Measurements from ENCODE around the gene PIP4K2C.
A peak's percentile ranks its signal among the peaks of the same experiment; 100 is the strongest.

The PIP4K2C gene

DNA sequence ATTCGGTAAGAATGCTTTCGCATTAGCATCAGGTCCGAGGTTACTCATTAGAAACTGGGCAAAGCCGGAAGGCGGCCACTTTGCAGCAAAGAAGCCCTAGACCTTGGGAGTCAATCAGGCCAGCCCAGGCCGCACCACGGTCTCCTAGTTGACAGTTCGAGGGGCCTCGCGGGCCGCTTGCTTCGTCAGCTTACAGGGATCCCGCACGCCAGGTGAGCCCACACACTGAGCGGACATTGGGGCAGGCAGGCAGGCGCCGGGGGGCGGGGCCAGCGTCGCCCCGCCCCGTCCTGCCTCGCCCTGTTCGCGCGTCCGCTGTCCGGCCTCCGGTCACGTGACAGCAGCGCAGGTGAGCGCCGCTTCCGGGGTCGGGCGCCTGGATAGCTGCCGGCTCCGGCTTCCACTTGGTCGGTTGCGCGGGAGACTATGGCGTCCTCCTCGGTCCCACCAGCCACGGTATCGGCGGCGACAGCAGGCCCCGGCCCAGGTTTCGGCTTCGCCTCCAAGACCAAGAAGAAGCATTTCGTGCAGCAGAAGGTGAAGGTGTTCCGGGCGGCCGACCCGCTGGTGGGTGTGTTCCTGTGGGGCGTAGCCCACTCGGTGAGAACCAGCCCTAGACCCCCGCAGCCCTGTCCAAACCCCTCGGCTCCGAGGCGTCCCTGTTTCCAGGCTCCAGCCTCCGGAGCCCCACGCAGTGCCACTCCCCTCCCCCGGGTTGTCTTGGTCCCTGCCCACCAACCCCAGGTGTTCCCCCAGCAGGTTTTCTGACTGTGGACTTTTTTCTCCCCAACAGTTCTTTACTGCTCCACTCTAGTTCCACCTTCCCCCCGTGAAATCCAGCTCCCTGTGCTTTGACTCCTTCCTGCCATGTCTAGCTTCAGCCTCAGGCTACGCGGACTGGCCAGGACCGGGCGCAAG, at the start of gene PIP4K2C:
PIP4K2C (plus strand) TSS at position 329 of the 918 bp plus-strand sequence; CDS start at position 427, 98 bp downstream.
- peak; percentile 73 for DNase-seq (ENCODE audit: low read depth)

DNA sequence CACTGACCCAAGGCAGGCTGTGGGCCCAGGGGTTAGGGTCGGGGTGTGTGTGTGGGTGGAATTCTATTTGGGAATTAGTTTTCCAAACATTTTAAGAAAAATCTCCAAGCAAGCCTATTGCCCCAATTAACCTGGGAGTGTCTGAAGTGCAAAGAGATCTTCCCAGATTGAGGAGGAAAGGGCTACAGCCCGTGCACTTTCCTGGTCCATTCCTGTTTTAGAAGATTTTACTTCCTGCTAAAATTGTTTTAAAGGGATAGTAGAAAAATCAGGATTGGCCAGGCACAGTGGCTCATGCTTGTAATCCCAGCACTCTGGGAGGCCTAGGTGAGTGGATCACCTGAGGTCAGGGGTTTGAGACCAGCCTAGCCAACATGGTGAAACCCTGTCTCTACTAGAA, 49.3 kb upstream of the PIP4K2C start:
- DNase-seq (ENCODE audit: low read depth), result no peak

DNA sequence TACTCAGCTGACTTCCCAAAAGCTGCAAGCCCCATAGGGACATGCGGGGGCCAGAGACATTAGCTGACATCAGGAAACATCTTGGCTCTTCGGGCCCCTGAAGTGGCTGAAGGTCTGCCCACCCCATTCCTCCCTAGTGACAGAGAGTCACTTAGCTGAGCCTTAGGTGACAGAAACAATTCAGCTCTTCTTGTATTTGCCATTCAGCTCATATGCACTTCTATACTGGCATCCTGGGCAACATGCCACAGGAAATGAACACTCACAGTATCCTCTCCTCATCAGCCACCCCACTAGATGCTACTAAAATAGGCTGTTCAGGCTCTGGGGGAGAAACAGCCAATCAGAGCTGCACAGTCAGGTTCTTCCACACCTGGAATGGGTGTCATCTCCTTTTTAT, 47.4 kb upstream of the PIP4K2C start:
- DNase-seq (ENCODE audit: low read depth), result peak; percentile 29

- DNase-seq (ENCODE audit: low read depth), result peak; percentile 54
These were observed 45.1 kb upstream of the PIP4K2C start for GRCh38 chr12:57545809-57546437.

GRCh38 chr12:57546438-57547287, 44.3 kb upstream of the PIP4K2C start, which contains the start of gene DCTN2:
Gene DCTN2, minus strand, starts transcription at chr12:57547192. Its CDS starts 129 bp downstream, at chr12:57547063.
- DNase-seq (ENCODE audit: low read depth), result peak; percentile 99

- no peak for DNase-seq (ENCODE audit: low read depth)
These were observed 43.5 kb upstream of the PIP4K2C start for GRCh38 chr12:57547288-57548012.

- no peak for DNase-seq (ENCODE audit: low read depth)
These were observed 43.0 kb upstream of the PIP4K2C start for GRCh38 chr12:57548013-57548315.

- DNase-seq (ENCODE audit: low read depth), result no peak
These were observed 42.5 kb upstream of the PIP4K2C start for GRCh38 chr12:57548488-57548887.

GRCh38 chr12:57549203-57549908, 41.6 kb upstream of the PIP4K2C start:
- DNase-seq (ENCODE audit: low read depth), result no peak

DNA sequence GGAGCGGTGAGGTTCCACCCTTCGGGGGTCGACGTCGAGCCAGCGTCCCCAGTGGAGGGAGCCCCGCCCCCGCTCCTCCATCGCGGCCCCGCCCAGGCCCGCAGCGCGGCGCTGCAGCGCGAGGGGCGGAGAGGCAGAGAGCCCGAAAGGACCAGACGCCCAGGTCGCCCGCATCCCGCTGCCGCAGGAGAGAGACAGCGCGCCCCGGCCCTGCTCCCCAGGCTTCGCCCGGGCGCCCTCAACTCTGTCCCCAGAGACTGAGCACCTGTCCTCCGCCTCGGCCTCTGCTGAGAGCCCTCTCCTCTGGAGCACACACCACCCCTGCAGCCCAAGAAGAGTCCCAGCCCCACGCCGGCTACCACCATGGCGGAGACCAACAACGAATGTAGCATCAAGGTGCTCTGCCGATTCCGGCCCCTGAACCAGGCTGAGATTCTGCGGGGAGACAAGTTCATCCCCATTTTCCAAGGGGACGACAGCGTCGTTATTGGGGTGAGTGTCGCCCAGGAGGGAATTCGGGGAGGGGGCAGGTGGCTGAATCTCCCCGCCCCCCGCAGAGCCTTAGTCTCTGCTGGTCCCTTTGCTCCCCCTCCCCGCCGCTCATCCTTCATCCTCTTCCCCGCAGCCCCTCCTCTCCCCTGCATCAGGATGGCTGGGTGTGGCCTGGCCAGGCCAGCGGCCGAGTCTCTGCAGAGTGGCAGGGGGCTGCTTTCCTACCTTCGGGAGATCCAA, 40.9 kb upstream of the PIP4K2C start, which contains the start of gene KIF5A:
KIF5A (plus strand) TSS at position 136 of the 732 bp plus-strand sequence; CDS start at position 364, 228 bp downstream.
- peak; percentile 65 for DNase-seq (ENCODE audit: low read depth)

GRCh38 chr12:57550641-57551549, 40.1 kb upstream of the PIP4K2C start:
- DNase-seq (ENCODE audit: low read depth), result no peak

- DNase-seq (ENCODE audit: low read depth), result no peak
These were observed 39.2 kb upstream of the PIP4K2C start for GRCh38 chr12:57551637-57552305.

- no peak for DNase-seq (ENCODE audit: low read depth)
These were observed 38.7 kb upstream of the PIP4K2C start for GRCh38 chr12:57552306-57552651.

DNA sequence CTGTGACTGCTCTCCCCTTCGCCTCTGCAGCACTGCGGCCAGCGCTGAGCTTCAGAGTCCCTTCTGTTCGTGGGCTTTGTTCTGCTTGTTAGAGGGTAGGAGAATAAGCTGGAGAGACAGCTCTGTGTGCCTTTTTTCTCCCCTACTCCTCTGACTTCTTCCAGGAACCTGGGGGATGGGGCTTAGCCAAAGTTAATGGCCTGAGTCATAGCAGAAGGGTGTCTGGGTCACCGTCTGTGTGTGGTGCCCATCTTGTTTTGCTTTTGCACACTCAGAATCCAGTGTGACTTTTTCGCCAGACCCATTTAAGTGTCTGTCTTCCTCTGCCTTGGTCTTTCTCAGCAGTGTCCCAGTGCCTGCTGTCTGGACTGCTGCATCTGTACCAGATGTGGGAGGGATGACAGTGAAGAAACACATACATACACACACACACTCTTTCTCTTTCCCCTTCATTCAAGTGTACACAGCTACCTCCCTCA, 38.1 kb upstream of the PIP4K2C start:
- peak; percentile 37 for DNase-seq (ENCODE audit: low read depth)

GRCh38 chr12:57553343-57554202, 37.4 kb upstream of the PIP4K2C start:
- DNase-seq (ENCODE audit: low read depth), result no peak

DNA sequence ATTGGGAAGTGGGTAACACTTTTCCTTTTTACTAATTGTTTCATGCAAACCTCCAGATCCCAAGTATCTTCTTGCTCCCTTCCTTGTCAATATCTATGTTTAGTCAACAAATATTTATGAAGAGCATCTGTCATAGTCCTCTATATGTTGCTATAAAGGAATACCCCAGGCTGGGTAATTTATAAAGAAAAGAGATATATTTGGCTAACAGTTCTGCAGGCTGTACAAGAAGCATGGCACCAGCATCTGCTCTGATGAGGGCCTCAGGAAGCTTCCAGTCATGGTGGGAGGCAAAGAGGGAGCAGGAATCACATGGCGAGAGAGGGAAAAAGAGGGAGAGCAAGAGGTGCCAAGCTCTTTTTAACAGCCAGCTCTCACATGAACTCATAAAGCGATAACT, 36.5 kb upstream of the PIP4K2C start:
- no peak for DNase-seq (ENCODE audit: low read depth)

DNA sequence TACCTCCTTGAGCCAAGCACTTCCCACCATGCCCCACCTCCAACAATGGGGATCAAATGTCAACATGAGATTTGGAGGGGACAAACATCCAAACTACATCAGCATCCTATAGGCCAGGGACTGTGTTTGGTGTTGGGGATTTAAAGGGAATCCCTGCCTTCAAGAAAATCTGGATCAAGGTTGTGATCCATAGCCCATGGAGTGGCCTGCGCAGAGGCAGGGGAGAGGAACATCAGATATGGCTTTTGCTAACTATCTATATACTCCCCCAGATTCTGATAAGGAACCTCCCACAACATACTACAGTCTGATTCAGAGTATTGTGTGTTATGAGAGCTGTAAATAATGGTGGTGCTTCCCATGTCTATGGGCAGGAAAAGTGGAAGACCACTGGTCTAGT, 36.1 kb upstream of the PIP4K2C start:
- no peak for DNase-seq (ENCODE audit: low read depth)

GRCh38 chr12:57558864-57559263, 32.1 kb upstream of the PIP4K2C start:
- DNase-seq (ENCODE audit: low read depth), result no peak

All from ELR (cell line).